MM.1S (cell line): ENCODE data around the gene STX8.

Experiments used
- DNase-seq: peaks from one replicate; pipeline ENCODE4 v3.0.0-alpha.2; 2015
- H2AFZ ChIP-seq: fragments of 300-600 bp; sonication (generic); 2 replicates; pipeline ENCODE4 v1.6.0; 2016; ENCODE audit warnings: antibody characterized with exemption, low read length
- H3F3A ChIP-seq: fragments of 300-600 bp; sonication (generic); 2 replicates; pipeline ENCODE4 v1.6.1; 2016; ENCODE audit warnings: mild to moderate bottlenecking, antibody characterized with exemption, low read length, moderate library complexity, mixed read lengths; ENCODE audit not compliant: insufficient read depth
- H3K27ac ChIP-seq: fragments of 300-600 bp; sonication (generic); 2 replicates; pipeline ENCODE4 v1.5.1; 2016; ENCODE audit warnings: mild to moderate bottlenecking, low read length
- H3K27me3 ChIP-seq: fragments of 300-600 bp; sonication (generic); replicated peaks from 2 replicates; pipeline ENCODE4 v1.6.0; 2016; ENCODE audit warnings: low read length; ENCODE audit not compliant: insufficient read depth
- H3K36me3 ChIP-seq: fragments of 300-600 bp; sonication (generic); replicated peaks from 2 replicates; pipeline ENCODE4 v1.6.1; 2016; ENCODE audit warnings: mild to moderate bottlenecking, low read length, mixed read lengths; ENCODE audit not compliant: insufficient read depth
- H3K4me1 ChIP-seq: fragments of 300-600 bp; sonication (generic); 2 replicates; pipeline ENCODE4 v1.6.1; 2016; ENCODE audit warnings: low read length, mixed read lengths
- H3K4me2 ChIP-seq: fragments of 300-600 bp; sonication (generic); 2 replicates; pipeline ENCODE4 v1.6.0; 2016; ENCODE audit warnings: low read depth, low read length
- H3K4me3 ChIP-seq: fragments of 300-600 bp; sonication (generic); 2 replicates; pipeline ENCODE4 v1.5.1; 2016; ENCODE audit warnings: low read length, mixed read lengths
- H3K79me2 ChIP-seq: fragments of 300-600 bp; sonication (generic); 2 replicates; pipeline ENCODE4 v1.6.1; 2016; ENCODE audit warnings: mixed run types, low read length, mixed read lengths
- H3K9ac ChIP-seq: fragments of 300-600 bp; sonication (generic); 2 replicates; pipeline ENCODE4 v1.6.1; 2016; ENCODE audit warnings: low read length, mixed read lengths
- H3K9me2 ChIP-seq: fragments of 300-600 bp; sonication (generic); replicated peaks from 2 replicates; pipeline ENCODE4 v1.6.1; 2016; ENCODE audit warnings: mild to moderate bottlenecking, low read length, mixed read lengths; ENCODE audit not compliant: insufficient read depth
- H3K9me3 ChIP-seq: fragments of 300-600 bp; sonication (generic); replicated peaks from 2 replicates; pipeline ENCODE4 v1.6.1; 2016; ENCODE audit warnings: mild to moderate bottlenecking, low read length, mixed read lengths; ENCODE audit not compliant: insufficient read depth
- H4K20me1 ChIP-seq: fragments of 300-600 bp; sonication (generic); 2 replicates; pipeline ENCODE4 v1.6.1; 2016; ENCODE audit warnings: mild to moderate bottlenecking, low read length, moderate library complexity, mixed read lengths; ENCODE audit not compliant: insufficient read depth
- CTCF ChIP-seq: fragments of 300-600 bp; sonication (generic); IDR thresholded peaks from 2 replicates; pipeline ENCODE4 v1.5.1; 2016; ENCODE audit warnings: antibody characterized with exemption, low read length, mixed read lengths
- EZH2 ChIP-seq: fragments of 300-600 bp; sonication (generic); optimal IDR thresholded peaks from 2 replicates; pipeline ENCODE3; 2017; ENCODE audit warnings: low read depth, mild to moderate bottlenecking, antibody characterized with exemption, low read length, mixed read lengths
- EZH2phosphoT487 ChIP-seq: fragments of 300-600 bp; sonication (generic); IDR thresholded peaks from 2 replicates; pipeline ENCODE4 v1.6.1; 2018; ENCODE audit warnings: antibody characterized with exemption, low read length

STX8 gene

DNA sequence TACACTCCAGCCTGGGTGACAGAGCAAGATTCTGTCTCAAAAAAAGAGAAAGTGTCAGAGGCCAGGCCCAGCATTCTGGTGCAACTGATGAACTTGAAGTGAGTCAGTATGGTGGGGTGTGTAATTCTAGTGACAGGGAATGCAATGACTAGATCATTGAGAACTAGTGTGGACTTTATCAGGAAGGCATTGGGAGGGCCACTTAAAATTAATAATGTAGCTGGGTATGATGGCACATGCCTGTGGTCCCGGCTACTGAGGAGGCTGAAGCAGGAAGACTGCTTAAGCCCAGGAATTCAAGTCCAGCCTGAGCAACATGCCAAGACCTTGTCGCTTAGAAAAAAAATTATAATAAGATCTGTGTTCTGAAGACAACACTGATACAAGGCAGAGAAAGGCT lies 90.8 kb downstream of the STX8 start:
- Histone ChIP-seq H3K79me2 (no peaks in the 10 kb centered on the region), H4K20me1 (no peaks in the 10 kb centered on the region), H3K27me3 (no peaks in the 10 kb centered on the region), H3K27ac (no peak overlapping the region), H3F3A (no peaks in the 10 kb centered on the region), H3K36me3 (no peaks in the 10 kb centered on the region), H3K9me2 (no peaks in the 10 kb centered on the region), H3K4me2 (no peak overlapping the region), H3K4me1 (no peaks in the 10 kb centered on the region), H2AFZ (no peak overlapping the region), H3K9me3 (no peaks in the 10 kb centered on the region), H3K9ac (no peak overlapping the region), H3K4me3 (no peak overlapping the region)
- no peak for DNase-seq
- TF ChIP-seq CTCF (no peak), EZH2phosphoT487 (no peak), EZH2 (no peak)

DNA sequence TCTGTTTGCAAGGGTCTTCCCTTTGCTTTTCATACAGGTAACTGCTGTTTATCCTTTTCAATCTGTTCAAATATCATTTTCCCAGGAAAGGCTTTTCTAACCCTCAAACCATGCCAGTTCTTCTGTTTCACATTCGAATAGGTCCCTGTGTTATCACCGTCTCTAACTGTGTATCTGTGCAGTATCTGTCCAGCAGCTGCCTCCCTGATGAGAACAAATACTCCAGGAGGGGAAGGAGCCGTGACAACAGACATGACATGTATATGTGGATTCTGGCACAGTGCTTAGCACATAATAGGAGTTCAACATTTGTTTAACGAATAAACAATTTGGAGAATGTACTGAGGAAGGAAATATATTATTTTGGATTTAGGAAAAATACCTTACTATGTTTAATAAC lies 95.7 kb downstream of the STX8 start:
- Histone ChIP-seq H3K36me3 (no peaks in the 10 kb centered on the region), H3K4me3 (no peak overlapping the region), H3K27me3 (no peaks in the 10 kb centered on the region), H3K9me3 (no peaks in the 10 kb centered on the region), H3K9ac (no peak overlapping the region), H2AFZ (no peak overlapping the region), H3F3A (no peaks in the 10 kb centered on the region), H4K20me1 (no peaks in the 10 kb centered on the region), H3K79me2 (no peaks in the 10 kb centered on the region), H3K9me2 (no peaks in the 10 kb centered on the region), H3K27ac (no peak overlapping the region), H3K4me1 (no peaks in the 10 kb centered on the region), H3K4me2 (no peak overlapping the region)
- TF ChIP-seq EZH2phosphoT487 (no peak), EZH2 (no peak), CTCF (no peak)
- no peak for DNase-seq

DNA sequence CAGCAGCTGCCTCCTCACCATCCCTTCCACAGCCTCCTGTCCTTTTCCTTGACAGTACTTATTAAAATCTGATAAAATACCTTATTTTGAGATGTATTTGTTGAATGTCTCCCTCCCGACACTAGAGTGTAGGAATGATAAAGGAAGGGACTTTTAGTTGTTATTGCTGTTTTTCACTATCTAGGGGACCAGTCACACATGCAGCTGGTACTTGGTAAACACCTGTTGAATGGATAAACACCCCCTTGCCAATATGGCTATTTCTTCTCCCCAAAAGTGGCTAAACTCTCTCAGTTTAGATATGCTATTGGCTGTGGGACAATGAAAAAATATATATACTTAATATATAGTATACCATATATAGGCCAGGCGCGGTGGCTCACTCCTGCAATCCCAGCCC lies 96.7 kb downstream of the STX8 start:
- no peaks in the 10 kb centered on the region for H3K4me1 ChIP-seq
- no peak for DNase-seq
- H3K79me2 ChIP-seq, result no peaks in the 10 kb centered on the region
- H3F3A ChIP-seq, result no peaks in the 10 kb centered on the region
- H3K4me3 ChIP-seq, result no peak overlapping the region
- H3K36me3 ChIP-seq, result no peaks in the 10 kb centered on the region
- H3K9ac ChIP-seq, result no peak overlapping the region
- no peaks in the 10 kb centered on the region for H3K27me3 ChIP-seq
- no peaks in the 10 kb centered on the region for H4K20me1 ChIP-seq
- H3K9me3 ChIP-seq, result no peaks in the 10 kb centered on the region
- no peaks in the 10 kb centered on the region for H3K9me2 ChIP-seq
- no peak for TF ChIP-seq EZH2
- TF ChIP-seq EZH2phosphoT487, result no peak
- no peak for TF ChIP-seq CTCF
- no peak overlapping the region for H3K4me2 ChIP-seq
- no peak overlapping the region for H3K27ac ChIP-seq
- no peak overlapping the region for H2AFZ ChIP-seq
